HG03469 (cell line): ENCODE measurements around the gene MAP9.
"Not testable (repeated sequence)": the region's sequence is repeated elsewhere in the genome, so short reads cannot be mapped to it uniquely, and the experiment has no call there.

ENCODE experiments used
- ATAC-seq: cut with Tn5 transposase; IDR thresholded peaks from one replicate; pipeline ENCODE4 v1.9.1; 2021; ENCODE audit warnings: mild to moderate bottlenecking, moderate library complexity, moderate number of reproducible peaks; ENCODE audit not compliant: unreplicated experiment

The MAP9 gene

DNA sequence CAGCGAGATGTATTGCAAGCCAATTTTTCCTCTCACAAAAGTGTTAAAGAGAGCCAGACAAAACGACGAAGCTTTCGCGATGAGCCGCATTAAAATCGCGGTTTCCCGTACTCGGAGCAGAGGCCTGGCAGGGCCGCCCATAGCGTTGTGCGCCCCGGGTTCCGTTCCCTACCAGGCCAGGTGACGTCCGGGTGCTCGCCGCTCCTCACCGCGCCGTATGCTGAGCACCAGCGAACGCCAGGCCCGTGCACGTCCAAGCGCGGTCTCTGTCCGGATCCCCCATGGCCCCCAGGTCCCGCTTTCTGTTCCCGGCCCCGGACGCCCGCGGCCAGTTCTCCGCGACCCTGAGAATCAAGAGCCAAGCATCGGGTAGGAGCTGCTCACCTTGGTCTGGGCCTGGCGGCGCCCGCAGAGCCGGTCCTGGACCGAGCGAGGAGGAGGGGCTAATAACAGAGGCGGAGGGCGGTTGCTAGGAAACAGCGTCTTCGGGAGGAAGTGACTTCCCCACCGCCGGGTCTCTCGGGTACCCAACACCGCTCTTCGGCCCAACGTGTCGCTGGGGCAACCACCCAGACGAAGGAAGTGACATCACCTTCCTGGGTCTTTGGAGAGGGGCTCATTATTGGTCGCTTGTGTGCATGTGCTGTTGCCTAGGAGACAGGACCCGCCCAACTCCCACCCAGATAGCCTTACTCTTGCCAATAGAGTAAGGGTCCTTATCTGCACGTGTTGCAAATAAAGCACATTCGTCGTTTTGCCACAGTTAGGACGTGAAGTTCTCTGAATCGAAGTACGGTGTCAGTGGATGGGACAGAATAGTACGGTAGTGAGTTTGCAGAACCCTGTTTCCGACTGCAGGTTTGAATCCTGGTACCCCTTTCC lies at the start of gene MAP9:
TSS of gene MAP9 (minus strand) at position 579 of the 882 bp plus-strand sequence. CDS start 1,115 bp downstream, outside the sequence.
- peak; percentile 99 for ATAC-seq

DNA sequence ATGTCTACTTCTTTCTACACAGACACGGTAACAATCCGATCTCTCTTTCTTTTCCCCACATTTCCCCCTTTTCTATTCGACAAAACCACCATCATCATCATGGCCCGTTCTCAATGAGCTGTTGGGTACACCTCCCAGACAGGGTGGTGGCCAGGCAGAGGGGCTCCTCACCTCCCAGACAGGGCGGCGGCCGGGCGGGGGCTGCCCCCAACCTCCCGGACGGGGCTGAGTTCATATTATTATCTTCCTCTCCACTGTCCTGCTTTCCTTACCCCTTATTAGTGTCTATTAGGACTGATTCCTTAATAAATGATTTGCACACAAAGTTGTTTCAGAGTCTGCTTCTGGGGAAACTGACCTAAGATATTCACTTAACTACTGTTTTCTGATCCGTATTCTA lies 48.0 kb upstream of the MAP9 start:
- ATAC-seq = not testable (repeated sequence)

DNA sequence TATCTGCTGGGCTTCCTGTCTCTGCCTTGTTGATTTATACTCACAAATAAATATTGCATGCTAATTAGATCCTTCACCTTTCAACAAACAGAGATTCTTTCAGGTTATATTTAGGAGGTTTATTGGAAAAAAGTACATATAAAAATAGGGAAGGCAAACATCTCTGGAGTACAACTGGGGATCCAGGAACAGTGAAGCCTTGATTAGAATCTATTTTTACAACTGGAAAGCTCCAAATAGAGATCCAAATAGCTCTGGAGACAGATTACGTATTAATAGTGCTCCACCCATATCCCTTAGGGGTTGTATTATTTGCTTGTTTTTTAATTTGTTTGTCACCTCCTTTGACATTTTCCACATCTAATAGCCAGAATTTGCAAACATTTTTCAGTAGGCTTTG lies 46.9 kb upstream of the MAP9 start:
- ATAC-seq = no peak

DNA sequence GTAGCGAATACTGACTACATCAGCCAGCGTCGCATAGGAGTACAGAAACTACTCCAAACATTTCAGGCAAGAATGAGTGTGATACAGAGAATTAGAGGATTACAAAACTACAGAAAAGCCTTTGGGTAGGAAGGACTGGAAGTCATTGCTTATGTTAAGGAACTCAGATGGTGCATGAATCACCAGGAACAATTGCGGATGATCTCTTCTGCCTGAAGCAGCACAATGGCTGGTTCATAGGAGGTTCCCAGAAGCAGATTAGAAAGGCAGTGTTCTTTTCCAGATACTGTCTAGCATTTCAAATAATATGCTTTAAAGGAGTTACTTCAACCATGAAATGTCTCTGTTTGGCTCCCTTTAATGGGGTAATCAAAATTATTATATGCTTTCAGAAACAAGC lies 42.5 kb upstream of the MAP9 start:
- ATAC-seq = no peak

DNA sequence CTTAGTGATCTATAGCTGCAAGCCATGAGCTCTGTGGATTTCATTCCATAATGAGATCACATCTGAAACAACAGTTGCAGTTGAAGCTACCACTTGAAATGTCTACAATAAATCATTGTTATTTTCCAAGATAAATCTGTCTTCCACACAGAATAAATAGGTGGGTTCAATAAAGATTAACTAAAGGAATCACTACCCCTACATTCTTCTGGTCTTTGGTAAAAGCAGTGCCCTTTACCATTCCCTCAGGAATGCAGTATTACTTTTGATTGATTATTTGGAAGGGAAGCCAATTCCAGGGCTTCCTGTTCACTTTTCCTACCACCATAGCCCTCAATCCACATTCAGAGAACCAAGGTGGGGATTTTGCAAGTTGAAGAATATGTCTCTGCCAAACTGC lies 38.9 kb upstream of the MAP9 start:
- ATAC-seq = no peak

DNA sequence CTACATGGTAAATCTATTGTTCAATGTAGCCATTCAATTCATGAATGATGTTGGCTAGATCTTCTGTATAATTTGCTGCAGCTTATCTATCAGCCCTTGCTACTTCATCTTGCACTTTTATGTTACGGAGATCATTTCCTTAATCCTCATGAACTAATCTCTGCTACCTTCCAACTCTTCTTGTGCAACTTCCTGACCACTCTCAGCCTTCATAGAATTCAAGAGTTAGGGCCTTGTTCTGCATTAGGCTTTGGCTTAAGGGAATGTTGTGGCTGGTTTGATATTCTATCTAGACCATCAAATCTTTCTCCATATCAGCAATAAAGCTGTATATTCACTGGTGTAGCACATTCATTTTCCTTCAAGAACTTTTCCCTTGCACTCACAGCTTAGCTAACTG lies 36.7 kb upstream of the MAP9 start:
- no peak for ATAC-seq

DNA sequence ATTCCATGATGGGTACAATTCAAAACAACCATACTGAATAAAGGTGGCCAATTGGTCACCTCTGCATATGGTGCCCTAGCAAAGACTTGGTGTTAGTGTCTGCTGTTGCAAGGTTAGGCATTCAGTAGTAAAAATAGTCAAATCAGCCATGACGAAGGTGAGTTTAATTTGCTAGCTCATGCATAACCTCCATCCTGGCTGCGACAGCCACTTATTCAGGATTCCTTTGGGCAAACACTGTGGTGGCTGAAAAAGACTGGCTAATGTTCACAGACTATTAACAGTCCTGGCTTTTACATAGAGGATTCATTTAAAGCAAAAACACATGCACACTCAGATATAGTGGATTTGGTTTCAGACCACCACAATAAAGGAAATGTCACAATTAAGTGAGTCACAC lies 34.8 kb upstream of the MAP9 start:
- no peak for ATAC-seq

DNA sequence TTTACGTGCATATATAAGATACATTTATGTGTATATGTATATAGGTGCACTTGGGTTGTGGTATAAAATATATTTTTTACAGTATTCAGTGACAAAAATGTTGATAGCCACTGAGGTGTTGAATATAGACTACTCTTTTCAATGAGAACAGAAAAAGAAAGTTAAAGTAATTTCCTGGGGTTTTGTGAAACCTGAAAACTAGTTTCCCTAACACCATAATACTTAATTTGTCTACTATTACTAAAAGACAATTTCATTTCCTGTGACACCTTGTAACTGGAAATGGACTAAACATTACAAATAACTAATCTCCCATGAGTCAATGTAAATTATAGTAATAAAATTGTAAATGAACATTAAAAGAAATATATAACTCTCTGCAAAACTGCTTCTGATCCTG lies 32.0 kb upstream of the MAP9 start:
- ATAC-seq = no peak

DNA sequence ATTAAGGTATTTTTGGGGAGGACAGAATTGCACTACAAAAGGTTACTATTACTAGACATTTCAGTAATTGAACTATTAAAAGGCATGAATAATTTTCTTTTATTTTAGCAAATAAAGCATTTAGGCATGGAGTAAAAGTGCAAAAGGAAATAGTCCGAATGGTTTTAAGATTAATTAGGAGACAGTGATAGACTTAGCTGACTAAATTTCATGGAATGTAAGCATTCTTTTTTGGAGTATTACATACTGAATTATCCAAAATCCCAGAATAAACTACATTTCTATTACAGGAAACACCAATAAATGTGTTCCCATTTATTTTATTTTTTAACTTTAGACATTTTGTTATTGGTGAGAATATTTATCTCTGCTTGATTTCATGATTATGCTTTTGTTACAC lies 30.7 kb upstream of the MAP9 start:
- no peak for ATAC-seq

DNA sequence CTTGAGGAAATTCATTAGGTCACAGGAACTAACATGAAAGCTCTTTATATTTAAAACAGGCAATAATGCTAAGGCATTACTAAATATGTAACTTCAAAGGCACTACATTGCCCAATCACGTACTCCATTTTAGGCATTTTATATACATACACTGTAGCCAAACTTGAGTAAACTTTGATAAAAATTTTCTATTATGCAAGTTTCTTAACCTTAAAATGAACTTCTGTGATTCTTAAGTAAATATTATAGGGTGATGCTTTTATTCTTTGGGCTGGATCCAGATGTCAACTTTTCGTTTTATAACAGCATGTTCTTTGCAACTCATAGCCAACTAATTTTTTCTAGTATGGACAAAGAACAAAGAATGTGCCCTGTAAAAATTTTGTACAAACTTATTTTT lies 28.3 kb upstream of the MAP9 start:
- no peak for ATAC-seq

DNA sequence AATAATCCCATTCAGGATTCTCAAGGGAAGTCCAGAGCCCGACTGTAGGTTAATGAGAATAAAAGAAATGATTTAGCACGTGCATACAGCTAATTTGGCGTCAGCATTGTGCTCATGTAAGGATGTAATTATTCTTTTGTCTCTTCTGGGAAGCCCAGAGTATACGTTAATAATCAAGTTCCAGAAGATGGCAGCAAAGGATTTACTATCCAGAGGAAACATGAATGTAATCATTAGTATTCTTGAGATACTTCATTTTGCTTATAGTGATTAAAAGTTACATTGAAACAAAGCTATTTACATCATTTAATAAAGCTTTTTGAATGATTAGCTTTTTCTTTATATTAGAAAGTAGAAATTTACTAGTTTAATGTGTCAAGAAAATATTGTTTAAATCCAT lies 27.1 kb upstream of the MAP9 start:
- no peak for ATAC-seq

DNA sequence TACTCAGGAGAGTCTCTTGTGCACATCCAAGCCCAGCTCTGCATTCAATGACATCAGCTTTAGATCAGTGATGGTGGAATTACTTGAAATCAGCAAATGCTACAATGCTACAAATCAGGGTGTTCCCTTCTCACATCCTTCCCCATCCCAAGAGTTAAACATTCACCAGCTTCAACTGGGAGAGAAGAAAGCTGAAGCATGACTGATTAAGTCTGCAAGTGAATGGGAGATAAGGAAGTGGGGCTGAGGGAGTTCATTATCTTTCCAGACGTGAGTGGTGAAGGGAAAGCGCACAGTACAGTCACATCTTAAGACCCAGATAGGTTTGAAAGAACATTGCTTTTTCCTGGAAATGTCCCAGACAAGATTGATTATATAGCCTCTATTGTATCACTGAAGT lies 26.2 kb upstream of the MAP9 start:
- no peak for ATAC-seq

DNA sequence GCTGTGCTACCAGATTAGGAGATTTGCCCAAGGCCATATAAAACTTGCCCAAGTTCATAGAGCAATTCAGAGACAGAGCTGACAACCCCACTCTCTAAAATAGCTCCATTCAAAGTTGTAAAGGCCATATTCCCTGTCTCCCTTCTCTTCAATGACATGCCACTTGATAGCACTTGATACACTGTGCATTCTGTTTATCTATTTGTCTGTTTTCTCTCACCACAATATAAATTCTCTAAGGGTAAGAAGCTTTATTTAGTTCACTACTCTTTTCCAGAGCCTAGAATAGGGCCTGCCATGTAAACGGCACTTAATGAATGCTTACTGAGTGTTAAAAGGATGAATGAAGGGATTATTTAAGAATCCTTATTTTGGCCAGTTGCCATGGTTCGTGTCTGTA lies 24.1 kb upstream of the MAP9 start:
- no peak for ATAC-seq

DNA sequence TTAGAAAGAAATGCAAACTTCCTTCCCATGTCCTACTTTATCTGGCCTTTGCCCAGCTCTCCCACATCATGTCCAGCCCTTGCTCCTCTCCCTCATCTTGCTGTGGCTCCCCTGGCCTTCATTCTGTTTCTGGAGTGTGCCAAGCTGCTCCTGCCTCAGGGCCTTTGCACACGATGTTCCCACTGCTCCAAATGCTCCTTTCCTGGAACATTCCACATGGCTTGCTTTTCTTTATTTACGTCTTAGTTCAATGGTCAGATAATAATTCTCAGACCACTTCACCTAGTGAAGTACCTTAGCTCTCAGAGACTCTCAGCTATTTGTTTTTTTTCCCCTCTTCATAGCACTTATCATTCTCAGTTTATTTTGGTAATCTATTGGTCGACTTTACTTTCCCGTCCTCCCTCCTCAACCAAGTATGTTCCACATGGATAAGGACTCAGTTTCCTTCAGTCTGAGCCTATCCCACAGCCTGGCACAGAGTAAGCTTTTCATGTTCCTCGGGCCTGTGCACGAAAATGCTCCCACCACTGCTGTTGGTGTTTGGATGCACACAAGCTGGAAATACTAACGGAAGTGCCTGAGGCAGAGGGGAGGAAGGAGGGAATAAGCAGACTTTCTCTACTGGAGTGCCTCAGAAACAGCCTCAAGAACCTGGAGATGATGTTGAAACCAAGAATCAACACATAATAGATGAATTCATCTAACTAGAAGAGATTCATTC lies 23.4 kb upstream of the MAP9 start:
- no peak for ATAC-seq

DNA sequence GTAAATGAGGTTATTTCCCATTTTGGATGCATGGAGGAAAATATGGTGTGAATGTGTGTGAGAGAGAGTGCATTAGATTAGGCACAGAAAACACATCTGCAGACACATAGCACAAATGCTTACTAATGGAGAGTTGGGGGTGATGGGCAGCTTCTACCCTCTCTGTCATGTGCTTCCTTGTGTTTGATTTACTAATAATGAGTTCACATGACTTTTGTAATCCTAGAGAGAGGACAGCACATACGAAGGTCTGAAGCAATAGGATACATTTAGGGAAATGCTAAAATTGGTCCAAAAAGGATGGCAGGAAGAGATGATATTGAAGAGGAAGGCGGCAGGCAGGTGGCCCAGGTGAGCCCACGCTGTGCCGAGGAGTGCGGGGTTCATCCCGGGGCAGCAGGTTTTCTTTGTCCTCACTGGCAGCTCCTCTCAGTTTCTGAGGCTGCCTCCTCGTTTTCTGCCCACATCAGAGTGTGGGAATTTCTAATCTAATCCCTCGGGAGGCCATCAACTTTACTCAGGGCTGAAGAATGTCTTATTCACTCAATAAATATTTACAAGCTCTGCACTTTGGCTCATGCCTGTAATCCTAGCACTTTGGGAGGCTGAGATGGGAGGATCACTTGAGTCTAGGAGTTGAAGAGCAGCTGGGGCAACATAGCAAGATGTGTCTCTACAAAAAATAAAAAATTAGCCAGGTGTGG lies 15.9 kb upstream of the MAP9 start:
- ATAC-seq = no peak

DNA sequence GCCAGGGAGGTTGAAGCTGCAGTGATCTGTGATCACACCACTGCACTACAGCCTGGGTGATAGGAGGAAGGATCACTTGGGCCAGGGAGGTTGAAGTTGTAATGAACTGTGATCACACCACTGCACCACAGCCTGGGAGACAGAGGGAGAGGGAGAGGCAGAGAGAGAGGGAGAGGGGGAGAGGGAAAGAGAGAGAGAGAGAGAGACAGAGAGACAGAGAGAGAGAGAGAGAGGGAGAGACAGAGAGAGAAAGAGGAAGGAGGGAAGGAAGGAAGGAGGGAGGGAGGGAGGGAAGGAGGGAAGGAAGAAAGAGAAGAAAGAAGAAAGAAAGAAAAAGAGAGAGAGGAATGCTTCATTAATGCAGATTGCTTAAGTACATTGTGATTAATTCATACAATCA lies 15.2 kb upstream of the MAP9 start:
- no peak for ATAC-seq

DNA sequence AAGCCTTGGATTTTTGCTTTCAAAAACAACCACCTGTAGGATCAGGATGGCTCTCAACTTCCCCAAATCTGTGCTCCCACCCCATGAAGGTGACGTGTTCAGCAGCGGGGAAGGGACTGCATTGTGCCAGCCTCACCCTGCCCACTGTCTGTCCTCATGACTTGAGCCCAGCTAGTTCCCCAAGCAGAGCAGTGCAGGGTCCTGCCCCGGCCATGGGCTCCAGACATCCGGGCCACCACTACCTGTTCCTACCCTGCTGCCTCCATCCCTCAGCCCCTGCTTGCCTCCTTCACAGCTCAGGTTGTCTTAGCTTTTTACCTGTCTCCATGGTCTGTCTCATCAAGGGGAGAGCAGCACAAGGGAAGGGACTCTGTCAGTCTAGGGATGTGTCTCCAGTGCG lies 11.4 kb upstream of the MAP9 start:
- ATAC-seq = no peak

DNA sequence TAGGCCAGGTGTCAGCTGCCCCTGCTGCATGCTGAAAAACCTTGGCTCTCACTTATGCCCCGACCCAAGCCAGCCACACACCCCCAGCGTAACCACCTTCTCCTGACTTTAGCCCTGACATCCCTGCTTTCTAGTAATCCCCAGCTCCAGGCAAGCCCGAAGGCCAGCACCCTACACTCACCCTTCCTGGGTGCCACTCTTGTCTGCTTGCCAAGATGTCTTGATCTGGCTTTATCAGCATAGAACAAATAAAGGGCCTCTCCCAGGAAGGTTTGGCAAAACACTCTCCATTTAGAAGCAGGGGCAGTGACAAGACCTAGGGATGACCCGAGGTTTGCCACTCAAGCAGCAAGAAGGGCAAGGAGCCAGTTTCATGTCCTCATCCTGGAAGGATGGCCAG lies 6.8 kb upstream of the MAP9 start:
- no peak for ATAC-seq

DNA sequence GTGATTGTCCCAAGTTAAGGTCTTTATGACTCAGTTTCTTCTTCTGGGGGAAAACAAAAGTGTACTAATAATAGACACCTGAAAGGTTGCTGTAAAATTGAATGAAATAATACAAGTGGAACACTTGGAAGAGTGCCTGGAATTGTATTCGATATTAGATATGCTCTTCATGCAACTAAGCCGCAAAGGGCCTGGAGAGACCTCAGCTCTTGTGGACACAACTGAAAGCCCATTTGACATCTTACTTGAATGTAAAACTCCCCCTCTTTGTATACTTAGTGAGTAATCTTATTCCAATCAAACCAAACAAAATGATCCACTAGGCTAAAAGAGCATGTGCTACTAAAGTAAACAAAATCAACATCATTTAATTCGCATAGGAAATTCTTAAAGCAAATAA lies 511 bp upstream of the MAP9 start:
- no peak for ATAC-seq

DNA sequence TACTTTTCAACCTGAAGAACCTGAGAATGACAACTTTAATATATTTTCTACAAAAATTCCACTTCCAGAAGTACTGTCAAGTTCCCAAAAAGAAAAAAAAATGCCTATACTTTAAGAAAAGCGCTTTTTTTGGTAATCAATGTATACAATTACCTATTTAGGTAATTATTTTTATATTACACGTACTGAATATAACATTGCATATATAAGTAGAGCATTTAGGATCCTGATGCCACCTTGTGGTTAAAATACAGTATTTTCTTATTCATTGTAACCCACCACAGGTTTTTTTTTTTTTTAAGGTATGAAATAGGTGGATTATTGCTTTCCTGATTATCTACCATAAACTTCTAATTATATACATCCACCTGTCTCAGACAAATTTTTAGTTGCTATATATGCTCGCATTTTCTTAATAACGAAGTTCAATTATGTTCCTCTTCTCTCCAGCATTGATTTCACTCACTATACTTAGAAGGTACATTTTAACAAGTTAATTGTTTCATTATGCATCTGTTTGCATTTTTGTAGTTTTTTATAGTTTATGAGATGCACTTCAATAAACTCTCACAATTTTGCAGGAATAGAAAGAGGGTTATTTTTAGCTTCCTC lies 5.2 kb downstream of the MAP9 start:
- peak; percentile 28 for ATAC-seq

DNA sequence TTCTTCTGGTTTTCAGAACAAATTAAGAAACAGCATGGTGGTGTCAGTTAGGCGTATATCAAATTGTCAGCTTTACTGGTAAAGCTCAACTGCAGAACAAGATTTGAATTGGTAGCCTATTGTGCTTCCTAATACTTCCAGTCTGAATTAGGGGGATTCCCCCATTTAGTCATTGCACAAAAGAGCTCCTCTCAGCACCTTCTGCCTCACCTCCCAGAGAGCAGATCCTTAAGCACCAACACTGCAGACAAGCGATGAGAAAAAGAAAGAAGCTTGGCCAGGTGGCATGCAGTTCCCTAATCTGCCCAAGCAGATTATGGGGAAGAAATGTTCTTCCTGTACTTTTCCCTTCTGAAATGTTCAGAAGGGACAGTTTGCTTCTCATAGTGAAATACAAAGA lies 9.2 kb downstream of the MAP9 start:
- peak; percentile 64 for ATAC-seq
